Stimulated activated naive CD8-positive, alpha-beta T cell treated with anti-CD3 and anti-CD28 coated beads, Interleukin-15, Interleukin-2, amounts not matched to agents 100 ng/mL and 50 ng/mL, for 24 hours (primary cell): ENCODE data around the gene EFCAB12.
A peak's percentile ranks its signal among the peaks of the same experiment; 100 is the strongest.

Experiments used
- H3K27ac Mint-ChIP-seq: one replicate; pipeline ENCODE4 v1.8.0; 2021; ENCODE audit warnings: mild to moderate bottlenecking, mixed read lengths
- H3K27me3 Mint-ChIP-seq: one replicate; pipeline ENCODE4 v1.8.0; 2021; ENCODE audit warnings: mixed read lengths
- H3K36me3 Mint-ChIP-seq: one replicate; pipeline ENCODE4 v1.8.0; 2021; ENCODE audit warnings: low read depth, mixed read lengths
- H3K4me1 Mint-ChIP-seq: one replicate; pipeline ENCODE4 v1.8.0; 2021; ENCODE audit warnings: low read depth, mixed read lengths
- H3K4me3 Mint-ChIP-seq: one replicate; pipeline ENCODE4 v1.8.0; 2021; ENCODE audit warnings: mild to moderate bottlenecking, mixed read lengths
- H3K9me3 Mint-ChIP-seq: one replicate; pipeline ENCODE4 v1.8.0; 2021; ENCODE audit warnings: mixed read lengths

The EFCAB12 gene

DNA sequence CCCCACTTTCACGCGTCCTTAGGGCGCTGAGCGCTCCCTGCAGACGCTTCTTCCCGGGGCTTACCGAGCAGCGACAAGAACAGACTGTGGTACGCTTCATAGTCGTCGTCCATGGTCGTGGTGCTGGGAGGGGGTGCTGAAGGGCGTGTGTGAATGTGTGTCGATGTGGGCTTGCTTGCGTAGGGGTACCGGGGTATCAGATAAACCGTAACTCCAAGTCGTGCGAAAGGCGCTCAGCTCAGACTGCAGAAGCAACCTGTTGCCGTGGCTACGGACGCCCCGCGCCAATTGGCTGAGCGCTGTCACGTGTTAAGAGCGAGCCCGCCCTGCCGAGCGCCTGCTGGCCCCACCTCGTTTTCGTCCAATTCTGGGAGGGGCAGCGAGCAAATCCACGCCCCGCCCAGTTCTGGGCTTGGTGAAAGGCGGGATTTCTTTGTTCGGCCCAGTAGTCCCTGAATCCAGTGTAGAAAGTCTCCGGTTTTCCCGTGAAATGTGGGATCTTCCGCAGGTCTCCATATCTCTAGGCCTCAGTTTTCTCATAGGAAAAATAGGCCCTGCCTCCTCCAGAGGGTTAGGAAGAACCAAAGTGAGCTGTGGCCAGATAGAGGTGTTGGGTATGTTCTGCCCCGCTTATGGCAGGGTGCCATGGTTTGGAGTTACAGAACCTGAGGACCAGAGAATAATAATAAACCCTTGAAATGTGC is at the start of gene EFCAB12:
TSS of gene EFCAB12 (minus strand) at position 261 of the 704 bp plus-strand sequence. CDS start at position 113, 148 bp downstream.
- H3K9me3 Mint-ChIP-seq = no peaks in the 10 kb centered on the region
- H3K27ac Mint-ChIP-seq = peak within 1 kb of the TSS; percentile 86
- H3K4me3 Mint-ChIP-seq = peak within 1 kb of the TSS; percentile 74
- no peaks in the 10 kb centered on the region for H3K27me3 Mint-ChIP-seq
- peaks cover 38% of the 10 kb centered on the region for H3K36me3 Mint-ChIP-seq
- peaks cover 52% of the 10 kb centered on the region for H3K4me1 Mint-ChIP-seq

DNA sequence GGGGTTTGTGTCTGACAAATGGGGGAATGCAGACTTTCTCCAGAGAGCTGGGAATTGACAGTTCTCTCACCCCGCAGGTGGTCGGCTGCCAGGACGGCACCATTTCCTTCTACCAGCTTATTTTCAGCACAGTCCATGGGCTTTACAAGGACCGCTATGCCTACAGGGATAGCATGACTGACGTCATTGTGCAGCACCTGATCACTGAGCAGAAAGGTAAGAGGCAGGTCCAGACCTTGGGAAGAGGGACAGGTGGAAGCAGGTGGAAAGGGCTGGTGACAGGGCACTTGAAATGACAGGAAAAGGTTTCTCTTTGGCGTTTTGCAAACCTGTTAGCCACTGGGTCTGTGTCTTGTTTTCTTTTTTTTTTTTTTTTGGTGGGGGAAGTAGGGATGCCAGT is 48.1 kb upstream of the EFCAB12 start:
- Mint-ChIP-seq H3K4me1 (peaks cover under 1% of the 10 kb centered on the region), H3K4me3 (no peak overlapping the region), H3K27me3 (no peaks in the 10 kb centered on the region), H3K36me3 (peaks cover 13% of the 10 kb centered on the region), H3K27ac (no peak overlapping the region), H3K9me3 (no peaks in the 10 kb centered on the region)

DNA sequence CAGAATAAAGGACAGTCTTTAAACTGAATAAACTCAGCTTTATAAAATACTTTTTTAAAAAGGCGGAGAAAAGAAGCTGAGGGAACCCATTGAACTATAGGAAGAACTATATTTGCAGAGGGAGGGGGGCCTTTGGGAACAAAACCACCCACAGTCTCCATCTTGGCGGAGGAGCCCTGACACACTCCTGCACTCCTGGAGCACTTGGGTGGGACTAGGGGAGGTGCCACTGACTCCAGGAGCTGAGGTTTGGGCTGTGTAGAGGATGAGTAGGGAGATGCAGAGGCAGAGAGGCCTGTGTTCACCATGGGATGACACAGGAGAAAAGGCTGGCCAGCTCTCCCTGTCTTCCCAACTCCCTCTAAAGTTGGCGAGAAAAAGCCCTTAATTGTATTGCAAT is 47.4 kb upstream of the EFCAB12 start:
- H3K27me3 Mint-ChIP-seq = no peaks in the 10 kb centered on the region
- H3K27ac Mint-ChIP-seq = no peak overlapping the region

DNA sequence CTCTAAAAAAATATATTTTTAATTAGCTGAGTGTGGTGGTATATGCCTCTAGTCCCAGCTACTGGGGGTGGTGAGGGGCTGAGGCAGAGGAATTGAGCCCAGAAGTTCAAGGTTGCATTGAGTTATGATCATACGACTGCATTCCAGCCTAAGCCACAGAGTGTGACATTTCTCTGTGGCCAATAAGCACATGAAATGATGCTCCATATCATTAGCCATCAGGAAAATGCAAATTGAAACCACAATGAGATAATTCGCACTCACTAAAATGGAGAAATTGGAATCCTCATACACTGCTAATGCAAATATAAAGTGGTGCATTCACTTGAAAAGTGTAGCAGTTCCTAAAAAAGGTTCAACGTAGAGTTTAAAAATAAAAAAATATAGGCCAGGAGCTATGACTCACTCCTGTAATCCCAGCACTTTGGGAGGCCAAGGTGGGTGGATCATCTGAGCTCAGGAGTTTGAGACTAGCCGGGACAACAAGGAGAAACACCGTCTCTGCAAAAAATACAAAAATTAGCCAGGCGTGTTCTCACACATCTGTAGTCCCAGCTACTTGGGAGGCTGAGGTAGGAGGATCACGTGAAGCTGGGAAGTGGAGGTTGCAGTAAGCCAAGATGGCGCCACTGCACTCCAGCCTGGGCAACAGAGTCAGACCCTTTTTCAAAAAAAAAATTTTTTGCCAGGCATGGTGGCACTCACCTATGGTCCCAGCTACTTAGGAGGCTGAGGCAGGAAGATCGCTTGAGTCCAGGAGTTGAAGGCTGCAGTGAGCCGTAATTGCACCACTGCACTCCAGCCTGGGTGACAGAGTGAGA is 46.8 kb upstream of the EFCAB12 start:
- no peaks in the 10 kb centered on the region for H3K4me1 Mint-ChIP-seq
- H3K27me3 Mint-ChIP-seq = no peaks in the 10 kb centered on the region
- no peaks in the 10 kb centered on the region for H3K9me3 Mint-ChIP-seq
- H3K4me3 Mint-ChIP-seq = no peak overlapping the region
- no peak overlapping the region for H3K27ac Mint-ChIP-seq
- peaks cover 8% of the 10 kb centered on the region for H3K36me3 Mint-ChIP-seq

More for the DNA sequence above, 47.4 kb upstream of the EFCAB12 start:
- no peaks in the 10 kb centered on the region for H3K4me1 Mint-ChIP-seq
- peaks cover 13% of the 10 kb centered on the region for H3K36me3 Mint-ChIP-seq
- no peak overlapping the region for H3K4me3 Mint-ChIP-seq
- no peaks in the 10 kb centered on the region for H3K9me3 Mint-ChIP-seq

DNA sequence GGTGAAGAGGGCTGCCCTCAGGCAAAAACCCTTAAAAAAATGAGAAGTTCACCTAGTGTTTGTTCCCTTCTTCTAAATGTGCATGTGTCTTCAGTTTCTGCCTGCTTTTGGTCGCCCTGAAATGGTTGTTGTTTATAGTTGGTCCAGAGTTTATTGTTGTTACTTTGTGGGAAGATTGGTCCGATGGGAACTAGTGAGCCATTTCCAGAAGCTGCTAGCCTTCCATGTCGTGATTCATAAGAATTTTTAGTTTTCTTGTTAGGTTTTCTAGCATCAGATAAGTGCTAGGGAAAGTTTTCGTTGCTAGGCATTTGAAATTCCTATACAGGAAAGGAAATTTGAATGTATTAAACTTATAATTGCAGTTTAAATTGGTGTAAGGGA is 45.3 kb upstream of the EFCAB12 start:
- Mint-ChIP-seq H3K4me3 (no peak overlapping the region), H3K36me3 (peaks cover 8% of the 10 kb centered on the region), H3K27ac (no peak overlapping the region), H3K4me1 (no peaks in the 10 kb centered on the region), H3K27me3 (no peaks in the 10 kb centered on the region), H3K9me3 (no peaks in the 10 kb centered on the region)

DNA sequence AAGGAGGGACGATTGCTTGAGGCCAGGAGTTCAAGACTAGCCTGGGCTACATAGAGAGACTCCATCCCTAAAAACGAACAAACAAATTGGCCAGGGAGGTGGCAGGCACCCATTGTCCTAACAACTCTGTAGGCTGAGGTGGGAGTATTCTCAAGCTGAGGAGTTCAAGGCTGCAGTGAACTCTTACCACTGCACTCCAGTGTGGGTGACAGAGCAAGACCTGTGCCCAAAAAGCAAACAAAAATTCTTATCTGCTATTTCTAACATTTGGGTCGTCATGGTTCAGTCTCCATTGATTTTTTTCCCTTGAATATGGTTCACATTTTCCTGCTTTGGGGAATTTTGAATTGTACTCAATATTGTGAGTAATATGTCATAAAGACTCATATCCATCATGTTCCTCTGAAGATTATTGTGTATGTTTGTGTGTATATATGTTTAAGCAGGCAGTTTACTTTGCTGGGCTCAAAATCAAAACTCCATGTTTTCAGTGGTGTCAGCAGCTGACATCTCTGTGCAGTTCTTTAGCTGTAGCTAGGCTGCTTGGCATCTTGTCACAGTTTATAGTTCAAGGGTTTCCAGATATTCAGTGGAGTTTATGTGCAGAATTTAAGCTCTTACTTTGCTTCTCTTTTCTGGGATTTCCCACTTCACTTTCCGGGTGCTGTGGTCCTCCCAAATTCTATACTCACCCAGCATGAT is 44.8 kb upstream of the EFCAB12 start:
- Mint-ChIP-seq H3K4me3 (no peak overlapping the region), H3K27ac (no peak overlapping the region), H3K4me1 (no peaks in the 10 kb centered on the region), H3K27me3 (no peaks in the 10 kb centered on the region), H3K36me3 (peaks cover 4% of the 10 kb centered on the region), H3K9me3 (no peaks in the 10 kb centered on the region)

DNA sequence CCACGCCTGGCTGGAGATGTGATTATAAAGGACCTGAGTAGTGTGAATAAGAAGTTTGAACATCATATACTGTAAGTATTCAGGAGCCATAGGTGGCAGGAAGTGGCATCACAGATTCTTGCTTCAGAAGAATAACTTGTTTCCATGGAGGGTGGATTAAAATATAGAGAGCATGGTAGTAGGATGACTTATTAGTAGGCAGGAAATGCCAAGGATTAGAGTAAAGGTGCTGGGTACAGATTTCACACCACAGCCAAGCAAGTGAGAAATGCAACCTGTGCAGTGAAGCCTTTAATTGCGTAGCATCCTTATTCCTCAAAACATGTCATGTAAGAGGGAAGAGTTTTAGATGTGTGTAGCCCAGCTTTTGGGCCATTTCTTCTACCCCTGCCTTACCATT is 42.4 kb upstream of the EFCAB12 start:
- peaks cover 7% of the 10 kb centered on the region for H3K36me3 Mint-ChIP-seq
- no peak overlapping the region for H3K27ac Mint-ChIP-seq
- H3K9me3 Mint-ChIP-seq = no peaks in the 10 kb centered on the region
- H3K4me1 Mint-ChIP-seq = no peaks in the 10 kb centered on the region
- H3K4me3 Mint-ChIP-seq = no peak overlapping the region
- no peaks in the 10 kb centered on the region for H3K27me3 Mint-ChIP-seq

DNA sequence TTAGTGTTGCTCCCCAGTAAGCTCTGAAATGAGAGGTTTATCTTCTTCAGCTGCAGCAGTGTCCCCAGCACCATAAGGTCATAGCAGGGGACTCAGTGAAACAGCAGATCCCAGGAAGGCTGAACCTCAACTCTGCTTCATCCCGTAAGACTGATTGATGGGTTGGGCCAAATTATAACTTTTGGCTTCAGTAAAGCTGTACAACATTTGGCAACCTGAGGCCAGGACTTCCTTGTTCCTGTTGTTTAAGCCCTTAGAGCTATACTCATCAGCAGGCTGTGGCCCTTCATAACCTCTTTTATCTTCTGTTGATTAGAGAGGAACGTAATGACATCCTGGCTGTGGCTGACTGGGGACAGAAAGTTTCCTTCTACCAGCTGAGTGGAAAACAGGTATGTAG is 40.6 kb upstream of the EFCAB12 start:
- peaks cover 10% of the 10 kb centered on the region for H3K36me3 Mint-ChIP-seq
- H3K4me3 Mint-ChIP-seq = no peak overlapping the region
- H3K27ac Mint-ChIP-seq = no peak overlapping the region
- H3K9me3 Mint-ChIP-seq = no peaks in the 10 kb centered on the region
- no peaks in the 10 kb centered on the region for H3K4me1 Mint-ChIP-seq
- H3K27me3 Mint-ChIP-seq = no peaks in the 10 kb centered on the region

DNA sequence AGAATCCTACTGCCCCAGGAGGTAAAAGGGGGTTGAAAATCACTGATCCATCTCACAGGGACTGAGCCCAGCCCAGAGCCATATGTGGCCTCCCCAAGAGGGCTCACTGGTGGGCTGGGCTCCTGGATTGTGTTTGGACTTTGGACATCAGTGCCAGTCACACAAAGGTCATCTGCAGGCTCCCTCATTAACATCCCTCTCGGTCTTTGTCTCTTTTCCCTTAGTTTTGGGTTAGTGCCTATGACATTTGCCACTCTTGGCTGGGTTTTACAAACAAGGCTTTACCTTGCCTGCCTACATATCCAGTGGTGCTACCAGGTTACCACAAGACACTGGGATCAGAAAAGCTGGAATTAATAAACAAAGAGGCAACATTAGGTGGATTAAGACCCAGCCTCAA is 39.5 kb upstream of the EFCAB12 start:
- peaks cover 10% of the 10 kb centered on the region for H3K36me3 Mint-ChIP-seq
- H3K4me1 Mint-ChIP-seq = no peaks in the 10 kb centered on the region
- H3K27ac Mint-ChIP-seq = no peak overlapping the region
- H3K9me3 Mint-ChIP-seq = no peaks in the 10 kb centered on the region
- no peaks in the 10 kb centered on the region for H3K27me3 Mint-ChIP-seq
- H3K4me3 Mint-ChIP-seq = no peak overlapping the region

DNA sequence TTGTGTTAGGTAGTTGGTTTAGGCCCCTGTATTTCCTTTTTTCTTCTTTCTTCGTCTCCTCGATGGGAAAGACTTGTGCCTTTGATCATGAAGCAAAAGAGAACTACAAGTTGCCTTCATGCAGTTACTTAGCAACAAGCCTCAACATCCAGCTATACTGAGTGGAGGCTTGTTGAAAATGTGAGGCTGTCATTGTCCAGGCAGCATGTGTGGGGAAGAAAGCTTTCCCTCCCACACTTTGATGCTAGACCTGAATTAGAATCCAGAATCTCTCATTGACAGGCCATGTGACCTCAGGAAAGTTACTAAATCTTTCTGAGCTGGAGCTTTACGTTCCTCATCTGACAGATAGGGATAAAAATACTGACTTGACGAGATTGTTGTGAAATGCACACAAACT is 35.3 kb upstream of the EFCAB12 start:
- Mint-ChIP-seq H3K27ac (no peak overlapping the region), H3K36me3 (peaks cover 11% of the 10 kb centered on the region), H3K9me3 (no peaks in the 10 kb centered on the region), H3K27me3 (no peaks in the 10 kb centered on the region), H3K4me1 (peaks cover 3% of the 10 kb centered on the region), H3K4me3 (no peak overlapping the region)

DNA sequence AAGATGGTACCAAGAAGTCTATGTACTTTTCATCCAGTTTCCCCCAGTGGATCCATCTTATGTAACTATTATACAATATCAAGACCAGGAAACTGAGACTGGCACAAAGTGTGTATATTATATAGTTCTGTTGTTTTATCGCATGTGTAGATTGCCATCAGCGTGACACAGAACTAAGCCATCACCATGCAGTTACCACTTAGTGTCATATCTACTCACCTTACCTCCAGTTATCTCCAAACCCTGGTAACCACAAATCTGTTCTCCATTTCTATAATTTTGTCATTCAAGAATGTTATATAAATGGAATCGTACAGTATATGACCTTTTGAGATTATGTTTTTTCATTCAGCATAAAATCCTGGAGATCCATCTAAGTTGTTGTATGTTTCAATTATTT is 34.7 kb upstream of the EFCAB12 start:
- Mint-ChIP-seq H3K27ac (no peak overlapping the region), H3K9me3 (no peaks in the 10 kb centered on the region), H3K36me3 (peaks cover 11% of the 10 kb centered on the region), H3K4me1 (peaks cover 3% of the 10 kb centered on the region), H3K27me3 (no peaks in the 10 kb centered on the region), H3K4me3 (no peak overlapping the region)

DNA sequence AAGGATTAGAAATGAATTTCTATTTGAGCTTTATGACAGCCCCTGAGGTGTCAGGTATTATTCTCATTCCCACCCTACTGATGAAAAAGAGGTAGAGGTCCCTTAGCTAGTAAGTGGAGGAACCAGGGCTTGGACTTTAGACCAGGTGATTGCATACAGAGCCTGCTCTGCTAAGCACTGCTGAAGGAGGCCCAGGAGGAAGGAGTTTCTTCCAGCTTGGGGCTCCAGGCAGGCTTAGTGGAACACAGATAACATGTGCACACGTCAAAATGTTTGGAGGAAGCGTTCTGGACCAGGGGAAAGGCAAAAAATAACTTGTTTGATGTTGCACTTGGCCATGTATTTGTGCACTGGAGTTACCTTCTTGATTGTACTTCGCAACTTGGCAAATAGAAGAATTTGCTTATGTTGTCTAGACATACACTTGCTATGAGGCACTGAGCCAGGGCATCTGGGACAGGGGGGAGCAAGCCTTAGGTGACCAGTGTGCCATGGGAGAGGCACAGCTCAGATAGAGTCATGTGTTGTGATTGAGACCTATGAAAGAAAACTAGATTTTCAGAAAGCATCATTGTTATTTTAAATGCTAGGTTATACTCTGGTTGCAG is 34.0 kb upstream of the EFCAB12 start:
- Mint-ChIP-seq H3K27ac (no peak overlapping the region), H3K27me3 (no peaks in the 10 kb centered on the region), H3K9me3 (no peaks in the 10 kb centered on the region), H3K4me3 (no peak overlapping the region), H3K4me1 (peaks cover 3% of the 10 kb centered on the region), H3K36me3 (peaks cover 11% of the 10 kb centered on the region)

DNA sequence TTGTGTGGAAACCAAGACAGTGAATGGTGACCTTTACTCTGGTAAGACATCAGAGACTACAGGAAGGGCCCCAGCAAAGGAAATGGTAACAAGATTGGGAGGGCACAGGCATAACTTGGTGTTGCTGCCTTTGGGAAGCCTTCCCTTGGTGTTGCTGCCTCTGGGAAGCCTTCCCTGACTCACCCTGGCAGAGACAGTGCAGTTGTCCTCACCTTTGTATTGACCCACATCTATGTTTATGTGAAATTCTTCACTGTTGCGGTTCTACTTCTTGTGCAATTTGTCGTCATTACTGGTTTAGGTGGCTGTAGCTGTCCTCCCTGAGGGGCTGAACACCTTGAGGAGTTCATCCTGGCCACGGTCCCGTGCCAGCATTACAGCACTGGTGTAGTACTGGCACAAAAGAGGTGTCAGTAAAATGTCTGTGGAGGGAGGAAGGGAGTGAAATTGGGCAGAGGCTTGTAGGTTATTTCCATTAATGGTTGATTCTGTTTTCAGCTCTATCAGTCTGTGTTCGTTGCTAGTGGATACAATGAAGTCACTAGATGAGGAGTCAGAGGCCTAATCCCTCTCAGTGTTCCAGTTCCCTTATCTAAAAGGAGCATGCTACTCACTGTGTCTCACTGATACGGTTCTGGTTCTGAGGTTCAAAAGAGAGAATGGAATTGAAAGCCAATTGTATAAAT is 33.2 kb upstream of the EFCAB12 start:
- Mint-ChIP-seq H3K27ac (no peak overlapping the region), H3K36me3 (peaks cover 9% of the 10 kb centered on the region), H3K27me3 (no peaks in the 10 kb centered on the region)

DNA sequence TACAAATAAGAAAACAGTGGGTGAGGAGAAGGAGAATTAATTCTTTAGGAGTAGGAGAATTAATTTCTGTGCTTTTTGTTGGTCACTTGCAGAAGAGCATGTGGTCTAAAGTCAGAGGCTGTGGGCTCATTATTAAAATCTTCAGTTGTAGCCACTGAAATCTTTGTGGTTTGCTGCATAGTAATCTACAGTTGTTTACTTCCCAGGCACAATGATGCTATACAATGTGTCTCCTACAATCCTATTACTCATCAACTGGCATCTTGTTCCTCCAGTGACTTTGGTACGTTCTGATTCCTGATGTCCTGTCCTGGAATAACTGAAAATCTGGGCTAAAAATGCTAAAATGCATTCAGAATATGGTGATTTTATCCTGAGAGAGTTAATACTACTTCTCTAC is 32.6 kb upstream of the EFCAB12 start:
- Mint-ChIP-seq H3K36me3 (peaks cover 8% of the 10 kb centered on the region), H3K4me1 (peaks cover 3% of the 10 kb centered on the region), H3K4me3 (no peak overlapping the region), H3K27me3 (no peaks in the 10 kb centered on the region), H3K27ac (no peak overlapping the region), H3K9me3 (no peaks in the 10 kb centered on the region)

More for the DNA sequence above, 33.2 kb upstream of the EFCAB12 start:
- H3K9me3 Mint-ChIP-seq = no peaks in the 10 kb centered on the region
- H3K4me1 Mint-ChIP-seq = peaks cover 3% of the 10 kb centered on the region
- H3K4me3 Mint-ChIP-seq = no peak overlapping the region
